ENCODE results near the gene DISP3. TPM values are rescaled to one million over a fixed set of nuclear protein-coding genes. Genes with fewer than 3 reads are reported as not detected.

The DISP3 gene
- total RNA-seq, 3 donors from 2014 or later (not counting 1 experiment from before 2014, with no cell fraction given): 0.24 to 0.68 (median 0.60) TPM

- no peak for TF ChIP-seq CTCF (IDR thresholded peaks at IDR 0.05)
- Histone ChIP-seq H3K9me3 (ENCODE audit: control insufficient read depth, insufficient read depth, low read length) (no peaks in the 10 kb centered on the region), H3K27me3 (ENCODE audit: control insufficient read depth, insufficient read depth, low read length) (no peaks in the 10 kb centered on the region), H3K36me3 (ENCODE audit: control insufficient read depth, insufficient read depth, low read length) (no peaks in the 10 kb centered on the region), H3K4me3 (ENCODE audit: low read length) (no peak overlapping the region), H3K27ac (ENCODE audit: low read length) (no peak overlapping the region), H3K4me1 (ENCODE audit: control insufficient read depth, insufficient read depth, low read length) (no peaks in the 10 kb centered on the region)
- ATAC-seq: no peak
- H3K9me3 Mint-ChIP-seq: no peaks in the 10 kb centered on the region
- H3K27me3 Mint-ChIP-seq (ENCODE audit: low read depth in 2 of 2): peaks cover 6 to 12% of the 10 kb centered on the region in 2 donors
- 71% methylated on average over 3 of the region's 4 CpGs for WGBS (ENCODE audit: insufficient coverage)
- no peak overlapping the region for H3K4me3 Mint-ChIP-seq
- no peak for DNase-seq
- intact Hi-C loops (cut with micrococcal nuclease): no loop called here
- no peak overlapping the region for H3K27ac Mint-ChIP-seq
- H3K4me1 Mint-ChIP-seq: no peaks in the 10 kb centered on the region
- H3K36me3 Mint-ChIP-seq: no peaks in the 10 kb centered on the region
These were observed 67.5 kb downstream of the DISP3 start for GRCh38 chr1:11546456-11546855.

GRCh38 chr1:11550664-11551283 lies 71.8 kb downstream of the DISP3 start:
- no peaks in the 10 kb centered on the region for H3K4me1 Mint-ChIP-seq
- H3K36me3 Mint-ChIP-seq: no peaks in the 10 kb centered on the region
- no peaks in the 10 kb centered on the region for H3K9me3 ChIP-seq (ENCODE audit: control insufficient read depth, insufficient read depth, low read length)
- peaks cover 21 to 32% of the 10 kb centered on the region in 2 donors for H3K27me3 Mint-ChIP-seq (ENCODE audit: low read depth in 2 of 2)
- peak in 2 of 3 donors; percentile 53 to 70 for ATAC-seq
- no peak overlapping the region for H3K4me3 ChIP-seq (ENCODE audit: low read length)
- H3K27me3 ChIP-seq (ENCODE audit: control insufficient read depth, insufficient read depth, low read length): peaks cover 4% of the 10 kb centered on the region
- no peak for TF ChIP-seq CTCF (IDR thresholded peaks at IDR 0.05)
- no peak overlapping the region for H3K27ac Mint-ChIP-seq
- no peaks in the 10 kb centered on the region for H3K36me3 ChIP-seq (ENCODE audit: control insufficient read depth, insufficient read depth, low read length)
- no peak overlapping the region for H3K27ac ChIP-seq (ENCODE audit: low read length)
- no peak overlapping the region for H3K4me3 Mint-ChIP-seq
- H3K4me1 ChIP-seq (ENCODE audit: control insufficient read depth, insufficient read depth, low read length): no peaks in the 10 kb centered on the region
- no peaks in the 10 kb centered on the region for H3K9me3 Mint-ChIP-seq
- peak in 1 of 2 donors; percentile 58 for DNase-seq
- intact Hi-C loops (cut with micrococcal nuclease): no loop called here
- WGBS (ENCODE audit: insufficient coverage): 10% methylated on average over 9 of the region's 12 CpGs

GRCh38 chr1:11558276-11558675 lies 79.3 kb downstream of the DISP3 start:
- no peaks in the 10 kb centered on the region for H3K36me3 Mint-ChIP-seq
- intact Hi-C loops (cut with micrococcal nuclease): no loop called here
- DNase-seq (no peak), ATAC-seq (no peak)
- TF ChIP-seq CTCF (IDR thresholded peaks at IDR 0.05): no peak
- no peaks in the 10 kb centered on the region for H3K4me1 Mint-ChIP-seq
- Histone ChIP-seq H3K27ac (ENCODE audit: low read length) (no peak overlapping the region), H3K27me3 (ENCODE audit: control insufficient read depth, insufficient read depth, low read length) (peaks cover 7% of the 10 kb centered on the region), H3K4me3 (ENCODE audit: low read length) (no peak overlapping the region), H3K36me3 (ENCODE audit: control insufficient read depth, insufficient read depth, low read length) (no peaks in the 10 kb centered on the region), H3K4me1 (ENCODE audit: control insufficient read depth, insufficient read depth, low read length) (no peaks in the 10 kb centered on the region), H3K9me3 (ENCODE audit: control insufficient read depth, insufficient read depth, low read length) (no peaks in the 10 kb centered on the region)
- no peak overlapping the region for H3K4me3 Mint-ChIP-seq
- H3K27me3 Mint-ChIP-seq (ENCODE audit: low read depth in 2 of 2): peaks cover 39 to 49% of the 10 kb centered on the region in 2 donors
- no peaks in the 10 kb centered on the region for H3K9me3 Mint-ChIP-seq
- WGBS (ENCODE audit: insufficient coverage): 11% methylated on average over 8 of the region's 8 CpGs
- H3K27ac Mint-ChIP-seq: no peak overlapping the region

Data from natural killer cell (primary cell).